IPS-20b (cell line): ENCODE data around the gene CAPSL.

Source experiments
- H3K27ac ChIP-seq: one replicate; pipeline ENCODE4 v1.5.1; 2013; ENCODE audit warnings: low read length
- H3K27me3 ChIP-seq: 2 replicates; pipeline ENCODE4 v1.6.1; 2013; ENCODE audit warnings: mild to moderate bottlenecking, low read length, inconsistent platforms; ENCODE audit not compliant: insufficient read depth
- H3K36me3 ChIP-seq: 2 replicates; pipeline ENCODE4 v1.6.1; 2013; ENCODE audit warnings: low read depth, mild to moderate bottlenecking, inconsistent platforms, low read length, moderate library complexity; ENCODE audit not compliant: insufficient read depth
- H3K4me1 ChIP-seq: 2 replicates; pipeline ENCODE4 v1.6.1; 2013; ENCODE audit warnings: mild to moderate bottlenecking, control low read depth, inconsistent platforms, low read length, moderate library complexity; ENCODE audit not compliant: insufficient read depth
- H3K4me3 ChIP-seq: 2 replicates; pipeline ENCODE4 v1.5.1; 2013; ENCODE audit warnings: mild to moderate bottlenecking, low read length, inconsistent platforms
- H3K9ac ChIP-seq: 2 replicates; pipeline ENCODE4 v1.6.1; 2013; ENCODE audit warnings: low read depth, mild to moderate bottlenecking, inconsistent platforms, low read length, moderate library complexity
- H3K9me3 ChIP-seq: 2 replicates; pipeline ENCODE4 v1.6.1; 2013; ENCODE audit warnings: mild to moderate bottlenecking, low read depth, low read length, inconsistent platforms; ENCODE audit not compliant: insufficient read depth

Gene CAPSL

DNA sequence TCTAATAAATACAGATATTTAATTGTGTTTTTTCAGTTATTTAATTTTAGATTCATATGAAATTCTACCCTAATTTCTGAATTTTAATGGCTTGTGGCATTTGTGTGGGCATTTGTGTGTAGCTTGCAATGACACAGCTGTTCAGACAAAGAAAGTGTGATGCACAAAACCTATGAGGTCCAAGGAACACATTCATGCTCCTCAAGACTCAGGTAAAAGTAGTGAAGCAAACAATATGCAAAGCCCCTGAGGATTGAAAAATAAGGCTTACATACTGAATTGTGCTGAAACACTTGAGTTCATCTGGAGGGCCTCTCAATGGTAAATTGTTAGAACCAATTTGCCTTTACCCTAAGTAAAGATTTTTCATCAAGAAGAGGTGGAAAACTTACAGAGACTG, 53.6 kb downstream of the CAPSL start:
- no peaks in the 10 kb centered on the region for H3K36me3 ChIP-seq
- H3K9me3 ChIP-seq = no peaks in the 10 kb centered on the region
- no peak overlapping the region for H3K27ac ChIP-seq
- no peaks in the 10 kb centered on the region for H3K27me3 ChIP-seq
- no peak overlapping the region for H3K9ac ChIP-seq
- H3K4me1 ChIP-seq = no peaks in the 10 kb centered on the region
- no peak overlapping the region for H3K4me3 ChIP-seq

DNA sequence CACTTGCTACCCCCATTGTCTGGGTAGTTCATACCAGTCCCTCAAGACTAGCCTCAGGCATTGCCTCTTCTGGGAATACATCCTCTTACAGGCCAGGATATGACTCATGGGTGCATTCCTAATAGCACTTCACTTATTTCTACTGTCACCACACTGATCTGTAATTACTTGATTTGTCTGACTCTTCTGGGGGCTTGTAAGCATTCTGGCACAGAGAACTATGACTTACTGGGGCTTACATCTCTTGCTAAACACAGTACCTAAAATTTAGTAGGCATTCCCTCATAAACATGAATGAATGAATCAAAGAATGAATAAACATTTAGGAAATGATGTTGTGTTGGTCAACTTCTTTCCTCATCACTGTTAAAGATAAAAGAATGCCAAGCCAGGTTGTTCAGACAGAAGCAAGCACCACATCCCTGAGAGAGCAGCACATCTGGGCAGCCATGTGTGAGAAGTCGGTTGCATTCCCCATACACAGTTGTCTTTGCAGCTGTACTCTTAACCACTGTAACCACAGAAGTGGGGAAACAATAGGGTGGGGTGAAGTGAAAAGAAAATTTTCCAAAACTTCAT, 54.1 kb downstream of the CAPSL start:
- H3K27me3 ChIP-seq = no peaks in the 10 kb centered on the region
- no peak overlapping the region for H3K4me3 ChIP-seq
- H3K4me1 ChIP-seq = no peaks in the 10 kb centered on the region
- no peaks in the 10 kb centered on the region for H3K36me3 ChIP-seq
- H3K27ac ChIP-seq = no peak overlapping the region
- no peak overlapping the region for H3K9ac ChIP-seq
- H3K9me3 ChIP-seq = no peaks in the 10 kb centered on the region

GRCh38 chr5:35881758-35882157, 56.7 kb downstream of the CAPSL start:
- no peak overlapping the region for H3K27ac ChIP-seq
- H3K27me3 ChIP-seq = no peaks in the 10 kb centered on the region
- H3K4me1 ChIP-seq = no peaks in the 10 kb centered on the region
- H3K9ac ChIP-seq = no peak overlapping the region
- H3K4me3 ChIP-seq = no peak overlapping the region
- no peaks in the 10 kb centered on the region for H3K9me3 ChIP-seq
- H3K36me3 ChIP-seq = no peaks in the 10 kb centered on the region

DNA sequence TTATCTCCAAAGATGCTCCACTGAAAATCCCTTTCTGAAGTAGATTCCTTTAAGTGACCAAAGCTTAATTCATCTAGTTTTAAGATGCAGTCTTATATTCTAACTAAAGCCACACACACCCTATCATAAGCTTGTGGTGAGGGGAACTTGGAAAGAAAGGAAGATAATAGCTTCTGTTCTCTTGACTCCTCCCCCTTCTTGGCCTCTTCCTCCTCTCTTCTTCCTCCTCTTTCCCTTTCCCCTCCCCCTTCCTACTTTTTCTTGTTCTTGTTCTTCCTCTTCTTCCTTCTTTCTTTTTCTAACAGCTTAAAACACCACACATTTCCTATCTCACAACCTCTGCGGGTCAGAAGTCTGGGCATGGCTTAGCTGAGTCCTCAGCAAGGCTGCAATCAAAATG, 58.3 kb downstream of the CAPSL start:
- no peaks in the 10 kb centered on the region for H3K4me1 ChIP-seq
- H3K27ac ChIP-seq = no peak overlapping the region
- no peak overlapping the region for H3K4me3 ChIP-seq
- no peaks in the 10 kb centered on the region for H3K36me3 ChIP-seq
- no peaks in the 10 kb centered on the region for H3K9me3 ChIP-seq
- no peak overlapping the region for H3K9ac ChIP-seq
- no peaks in the 10 kb centered on the region for H3K27me3 ChIP-seq

DNA sequence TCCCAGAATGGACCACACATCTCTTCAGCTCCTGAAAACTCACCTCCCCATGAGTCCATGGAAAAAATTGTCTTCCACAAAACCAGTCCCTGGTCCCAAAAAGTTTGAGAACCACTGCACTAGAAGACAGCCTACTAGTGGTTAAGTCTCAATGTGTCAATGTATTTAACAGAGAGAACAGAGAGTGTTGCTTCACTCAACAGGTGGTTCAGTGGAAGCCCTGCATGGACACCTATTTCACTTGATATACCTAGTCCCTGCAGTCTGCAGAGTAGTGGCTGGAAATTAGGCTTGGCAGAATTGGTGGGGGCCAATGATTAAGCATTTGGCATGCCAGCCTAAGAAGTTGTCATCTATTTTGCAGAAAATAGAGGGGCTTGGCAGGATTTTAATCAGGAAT, 58.8 kb downstream of the CAPSL start:
- Histone ChIP-seq H3K9me3 (no peaks in the 10 kb centered on the region), H3K27me3 (no peaks in the 10 kb centered on the region), H3K36me3 (no peaks in the 10 kb centered on the region), H3K4me1 (no peaks in the 10 kb centered on the region), H3K27ac (no peak overlapping the region), H3K9ac (no peak overlapping the region), H3K4me3 (no peak overlapping the region)

DNA sequence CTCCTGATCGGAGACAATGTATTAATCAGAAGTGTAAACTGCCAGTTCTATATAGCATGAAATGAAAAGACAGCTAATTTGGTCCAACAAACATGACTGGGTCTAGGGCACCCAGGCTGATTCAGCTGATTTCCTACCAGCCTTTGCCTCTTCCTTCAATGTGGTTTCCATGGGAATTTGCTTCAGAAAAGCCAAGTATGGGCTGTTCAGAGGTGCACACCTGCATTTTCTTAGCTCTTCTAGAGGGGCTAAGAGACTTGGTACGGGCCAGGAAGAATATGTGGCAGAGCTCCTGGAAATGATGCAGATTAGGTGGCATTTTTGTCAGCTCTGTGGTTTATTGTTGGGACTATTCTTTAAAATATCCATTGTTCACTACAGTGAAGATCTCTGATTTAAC, 59.3 kb downstream of the CAPSL start:
- Histone ChIP-seq H3K27ac (no peak overlapping the region), H3K27me3 (no peaks in the 10 kb centered on the region), H3K4me1 (no peaks in the 10 kb centered on the region), H3K4me3 (no peak overlapping the region), H3K36me3 (no peaks in the 10 kb centered on the region), H3K9ac (no peak overlapping the region), H3K9me3 (no peaks in the 10 kb centered on the region)

DNA sequence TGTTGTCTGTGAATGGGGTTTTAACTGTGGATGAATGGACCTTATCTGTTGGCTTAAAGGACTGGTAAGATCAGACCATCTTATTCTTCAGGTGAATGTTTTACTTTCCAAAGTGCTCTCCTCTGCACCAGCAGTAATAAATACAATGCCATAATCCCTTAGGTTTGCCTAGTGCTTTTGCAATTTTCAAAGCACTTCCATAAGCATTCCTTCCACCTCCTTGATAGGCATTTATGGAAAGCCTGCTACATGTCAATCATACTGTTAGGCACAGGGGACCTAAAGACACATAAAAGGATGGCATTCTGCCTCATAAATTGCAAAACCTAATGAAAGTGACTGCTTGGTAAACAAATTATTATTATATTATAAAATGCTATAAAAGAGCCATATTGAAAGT, 60.3 kb downstream of the CAPSL start:
- Histone ChIP-seq H3K36me3 (no peaks in the 10 kb centered on the region), H3K27ac (no peak overlapping the region), H3K4me1 (0 out of 2 replicates have a peak, but pooled peaks cover 3% of the 10 kb centered on the region), H3K9ac (no peak overlapping the region), H3K9me3 (no peaks in the 10 kb centered on the region), H3K27me3 (no peaks in the 10 kb centered on the region), H3K4me3 (no peak overlapping the region)

- H3K9ac ChIP-seq = no peak overlapping the region
- no peaks in the 10 kb centered on the region for H3K36me3 ChIP-seq
- no peak overlapping the region for H3K4me3 ChIP-seq
These were observed 60.8 kb downstream of the CAPSL start for GRCh38 chr5:35877655-35878054.

GRCh38 chr5:35876922-35877321, 61.5 kb downstream of the CAPSL start:
- Histone ChIP-seq H3K27me3 (no peaks in the 10 kb centered on the region), H3K4me3 (no peak overlapping the region), H3K4me1 (0 out of 2 replicates have a peak, but pooled peaks cover 3% of the 10 kb centered on the region), H3K27ac (no peak overlapping the region), H3K36me3 (no peaks in the 10 kb centered on the region), H3K9me3 (no peaks in the 10 kb centered on the region), H3K9ac (no peak overlapping the region)

More at GRCh38 chr5:35877655-35878054, 60.8 kb downstream of the CAPSL start:
- H3K4me1 ChIP-seq = 0 out of 2 replicates have a peak, but pooled peaks cover 3% of the 10 kb centered on the region
- no peaks in the 10 kb centered on the region for H3K27me3 ChIP-seq
- no peak overlapping the region for H3K27ac ChIP-seq
- no peaks in the 10 kb centered on the region for H3K9me3 ChIP-seq

DNA sequence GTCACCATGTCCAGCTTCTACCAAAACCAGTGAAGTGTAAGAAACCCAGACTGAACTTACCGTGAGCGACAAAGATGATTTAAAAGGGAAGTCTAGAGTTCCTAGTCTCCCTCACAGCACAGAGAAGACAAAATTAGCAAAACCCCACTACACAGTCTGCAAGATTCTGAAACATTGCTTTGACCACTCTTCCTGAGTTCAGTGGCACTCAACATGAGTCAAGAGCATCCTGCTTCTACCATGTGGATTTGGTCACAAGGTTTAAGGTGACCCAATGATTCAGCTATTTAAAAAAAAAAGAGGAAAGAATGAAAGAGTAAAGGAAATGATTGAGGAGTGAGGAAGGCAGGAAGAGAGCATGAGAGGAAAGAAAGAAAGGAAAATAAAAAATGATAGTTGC, 62.0 kb downstream of the CAPSL start:
- H3K4me3 ChIP-seq = no peak overlapping the region
- H3K27me3 ChIP-seq = no peaks in the 10 kb centered on the region
- H3K27ac ChIP-seq = no peak overlapping the region
- no peaks in the 10 kb centered on the region for H3K36me3 ChIP-seq
- no peak overlapping the region for H3K9ac ChIP-seq
- H3K4me1 ChIP-seq = 0 out of 2 replicates have a peak, but pooled peaks cover 3% of the 10 kb centered on the region
- no peaks in the 10 kb centered on the region for H3K9me3 ChIP-seq

DNA sequence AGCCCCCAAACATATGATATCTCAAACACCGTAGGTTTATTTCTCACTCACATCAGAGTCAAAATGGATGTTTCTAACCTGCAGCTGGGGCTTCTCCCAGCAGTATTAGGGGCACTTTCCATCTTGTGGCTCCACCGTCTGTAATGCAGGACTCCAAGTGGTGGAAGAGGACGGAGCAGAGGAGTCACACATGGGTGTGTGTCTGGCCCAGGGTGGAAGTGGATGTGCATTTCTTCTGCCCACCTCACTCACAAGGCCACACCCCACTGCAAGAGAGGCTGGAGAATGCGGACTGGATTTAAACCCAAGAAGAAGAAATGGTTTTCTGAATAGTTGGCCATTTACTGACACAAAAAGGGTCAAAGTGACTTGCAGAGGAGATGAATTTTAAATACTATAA, 67.8 kb downstream of the CAPSL start:
- no peaks in the 10 kb centered on the region for H3K36me3 ChIP-seq
- H3K9ac ChIP-seq = no peak overlapping the region
- H3K27me3 ChIP-seq = no peaks in the 10 kb centered on the region
- H3K9me3 ChIP-seq = no peaks in the 10 kb centered on the region
- no peak overlapping the region for H3K27ac ChIP-seq
- H3K4me1 ChIP-seq = 0 out of 2 replicates have a peak, but pooled peaks cover 3% of the 10 kb centered on the region
- H3K4me3 ChIP-seq = no peak overlapping the region

DNA sequence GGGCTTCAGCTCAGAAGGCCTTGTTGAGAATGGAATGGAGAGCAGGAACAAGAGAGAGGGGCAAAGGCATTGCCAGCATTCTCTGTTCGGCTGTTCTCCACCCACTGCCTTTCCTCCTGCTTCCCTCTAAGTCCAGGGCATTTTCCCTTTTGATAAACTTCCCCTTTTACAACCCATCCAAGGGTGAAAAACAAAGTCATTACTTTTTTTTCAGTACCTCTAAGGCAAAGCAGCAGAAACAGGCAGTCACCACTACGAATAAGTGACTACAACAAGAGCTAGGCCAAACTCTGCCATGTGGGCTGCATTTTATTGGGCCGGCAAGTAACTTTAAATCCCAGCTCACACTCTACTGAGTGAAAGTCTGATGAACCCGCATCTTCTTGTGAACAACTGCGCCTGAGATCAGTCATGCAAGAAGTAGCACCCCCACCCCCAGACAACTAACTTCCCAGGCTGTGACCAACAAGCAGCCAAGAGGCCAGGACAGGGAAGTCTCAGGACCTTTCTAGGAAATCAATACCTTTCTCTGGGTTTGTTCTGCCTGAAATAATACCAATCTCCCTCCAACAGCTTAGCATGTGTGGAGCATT, 68.6 kb downstream of the CAPSL start:
- 0 out of 2 replicates have a peak, but pooled peaks cover 3% of the 10 kb centered on the region for H3K4me1 ChIP-seq
- H3K4me3 ChIP-seq = no peak overlapping the region
- no peaks in the 10 kb centered on the region for H3K36me3 ChIP-seq
- no peaks in the 10 kb centered on the region for H3K9me3 ChIP-seq
- H3K27ac ChIP-seq = no peak overlapping the region
- H3K27me3 ChIP-seq = no peaks in the 10 kb centered on the region
- H3K9ac ChIP-seq = no peak overlapping the region
